Loucy (cell line): ENCODE measurements around the gene SHC1.
"Not testable (repeated sequence)": the region's sequence is repeated elsewhere in the genome, so short reads cannot be mapped to it uniquely, and the experiment has no call there.

ENCODE experiments used
- H2AFZ ChIP-seq: fragments of 200-600 bp; sonication (generic); 2 replicates; pipeline ENCODE4 v1.6.0; 2016; ENCODE audit warnings: antibody characterized with exemption, mild to moderate bottlenecking, low read length, moderate library complexity
- H3F3A ChIP-seq: fragments of 200-600 bp; 2 replicates; pipeline ENCODE4 v1.6.0; 2016; ENCODE audit warnings: antibody characterized with exemption, low read depth, mild to moderate bottlenecking
- H3K27me3 ChIP-seq: fragments of 200-600 bp; sonication (generic); 2 replicates; pipeline ENCODE4 v1.6.1; 2014; ENCODE audit warnings: low read length, mild to moderate bottlenecking; ENCODE audit not compliant: insufficient read depth, poor library complexity, severe bottlenecking
- H3K36me3 ChIP-seq: fragments of 200-600 bp; sonication (generic); 2 replicates; pipeline ENCODE4 v1.6.1; 2016; ENCODE audit warnings: low read length; ENCODE audit not compliant: insufficient read depth
- H3K4me1 ChIP-seq: fragments of 200-600 bp; sonication (generic); 2 replicates; pipeline ENCODE4 v1.5.1; 2014; ENCODE audit warnings: low read length, mild to moderate bottlenecking; ENCODE audit not compliant: insufficient read depth, poor library complexity, severe bottlenecking
- H3K4me2 ChIP-seq: fragments of 200-600 bp; sonication (generic); 2 replicates; pipeline ENCODE4 v1.6.0; 2014; ENCODE audit warnings: antibody characterized with exemption, low read length, low read depth, mild to moderate bottlenecking; ENCODE audit not compliant: poor library complexity, severe bottlenecking
- H3K4me3 ChIP-seq: fragments of 200-600 bp; sonication (generic); 2 replicates; pipeline ENCODE4 v1.5.1; 2014; ENCODE audit warnings: low read length, mild to moderate bottlenecking, mixed read lengths; ENCODE audit not compliant: poor library complexity, severe bottlenecking
- H3K79me2 ChIP-seq: fragments of 200-600 bp; sonication (generic); 2 replicates; pipeline ENCODE4 v1.6.1; 2014; ENCODE audit warnings: low read length; ENCODE audit not compliant: insufficient read depth
- H3K9ac ChIP-seq: fragments of 200-600 bp; sonication (generic); 2 replicates; pipeline ENCODE4 v1.6.0; 2014; ENCODE audit warnings: mild to moderate bottlenecking, low read depth, low read length, moderate library complexity; ENCODE audit not compliant: poor library complexity, severe bottlenecking
- H3K9me2 ChIP-seq: fragments of 200-600 bp; sonication (generic); replicated peaks from 2 replicates; pipeline ENCODE4 v1.6.1; 2016; ENCODE audit warnings: low read depth, low read length, mixed read lengths
- H3K9me3 ChIP-seq: fragments of 200-600 bp; sonication (generic); 2 replicates; pipeline ENCODE4 v1.6.1; 2014; ENCODE audit warnings: mild to moderate bottlenecking, antibody characterized with exemption, low read length, low read depth; ENCODE audit not compliant: insufficient read depth
- H4K20me1 ChIP-seq: fragments of 200-600 bp; sonication (generic); 2 replicates; pipeline ENCODE4 v1.6.0; 2014; ENCODE audit warnings: antibody characterized with exemption, low read length, mild to moderate bottlenecking; ENCODE audit not compliant: insufficient read depth, poor library complexity, severe bottlenecking
- EZH2phosphoT487 ChIP-seq: fragments of 200-600 bp; IDR thresholded peaks from 2 replicates; pipeline ENCODE4 v1.6.1; 2018; ENCODE audit warnings: antibody characterized with exemption, mild to moderate bottlenecking, moderate library complexity, borderline replicate concordance
- TF ChIP-seq, protein P1 (sequence below): fragments of 200-600 bp; sonication (generic); conservative IDR thresholded peaks from 2 replicates; pipeline ENCODE4 v1.5.1; 2014; ENCODE audit warnings: mild to moderate bottlenecking, antibody characterized with exemption, low read length

The SHC1 gene

DNA sequence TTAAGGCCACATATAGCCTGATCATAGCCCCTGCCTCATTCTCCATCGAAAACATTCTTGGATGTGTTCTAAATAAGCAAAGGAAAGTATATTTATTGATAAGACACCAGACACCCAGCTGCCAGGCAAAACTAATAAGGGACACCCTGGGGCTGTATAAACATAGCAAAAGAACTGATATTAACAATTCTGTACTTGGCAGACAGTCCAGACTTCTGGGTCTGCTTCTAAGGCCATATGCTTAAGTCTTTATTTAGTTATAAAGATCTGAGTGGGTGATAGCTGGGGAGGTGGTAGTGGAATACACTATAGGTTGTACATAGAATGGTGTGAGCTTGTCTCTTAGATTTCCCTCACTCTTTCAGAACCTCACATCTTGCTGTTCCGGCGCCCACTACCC, 7.8 kb upstream of the SHC1 start:
- H3F3A ChIP-seq, result peaks cover 12% of the 10 kb centered on the region; the same call in 1 of the 2 replicates
- H4K20me1 ChIP-seq, result peaks cover 23% of the 10 kb centered on the region
- H3K9me3 ChIP-seq, result no peaks in the 10 kb centered on the region
- TF ChIP-seq, protein P1, sequence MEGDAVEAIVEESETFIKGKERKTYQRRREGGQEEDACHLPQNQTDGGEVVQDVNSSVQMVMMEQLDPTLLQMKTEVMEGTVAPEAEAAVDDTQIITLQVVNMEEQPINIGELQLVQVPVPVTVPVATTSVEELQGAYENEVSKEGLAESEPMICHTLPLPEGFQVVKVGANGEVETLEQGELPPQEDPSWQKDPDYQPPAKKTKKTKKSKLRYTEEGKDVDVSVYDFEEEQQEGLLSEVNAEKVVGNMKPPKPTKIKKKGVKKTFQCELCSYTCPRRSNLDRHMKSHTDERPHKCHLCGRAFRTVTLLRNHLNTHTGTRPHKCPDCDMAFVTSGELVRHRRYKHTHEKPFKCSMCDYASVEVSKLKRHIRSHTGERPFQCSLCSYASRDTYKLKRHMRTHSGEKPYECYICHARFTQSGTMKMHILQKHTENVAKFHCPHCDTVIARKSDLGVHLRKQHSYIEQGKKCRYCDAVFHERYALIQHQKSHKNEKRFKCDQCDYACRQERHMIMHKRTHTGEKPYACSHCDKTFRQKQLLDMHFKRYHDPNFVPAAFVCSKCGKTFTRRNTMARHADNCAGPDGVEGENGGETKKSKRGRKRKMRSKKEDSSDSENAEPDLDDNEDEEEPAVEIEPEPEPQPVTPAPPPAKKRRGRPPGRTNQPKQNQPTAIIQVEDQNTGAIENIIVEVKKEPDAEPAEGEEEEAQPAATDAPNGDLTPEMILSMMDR, result no peak
- no peak for TF ChIP-seq EZH2phosphoT487
- H2AFZ ChIP-seq, result no peak overlapping the region
- peaks cover 27% of the 10 kb centered on the region for H3K4me1 ChIP-seq
- H3K36me3 ChIP-seq, result peaks cover 18% of the 10 kb centered on the region; the same call in 1 of the 2 replicates
- H3K4me3 ChIP-seq, result no peak overlapping the region
- peak overlapping the region; percentile 95 for H3K9ac ChIP-seq
- H3K4me2 ChIP-seq, result peak overlapping the region; percentile 89
- H3K79me2 ChIP-seq, result peaks cover 69% of the 10 kb centered on the region
- H3K9me2 ChIP-seq, result no peaks in the 10 kb centered on the region
- no peaks in the 10 kb centered on the region for H3K27me3 ChIP-seq

GRCh38 chr1:154977762-154978161, 7.2 kb upstream of the SHC1 start:
- peak overlapping the region; percentile 95 for H3K9ac ChIP-seq
- peak overlapping the region; percentile 94 for H3K4me3 ChIP-seq
- H3K36me3 ChIP-seq, result peaks cover 18% of the 10 kb centered on the region; the same call in 1 of the 2 replicates
- peaks cover 30% of the 10 kb centered on the region for H3K4me1 ChIP-seq
- H4K20me1 ChIP-seq, result peaks cover 28% of the 10 kb centered on the region
- H3K79me2 ChIP-seq, result peaks cover 73% of the 10 kb centered on the region
- not testable (repeated sequence) for H3K9me2 ChIP-seq, H2AFZ ChIP-seq, H3K9me3 ChIP-seq, H3K27me3 ChIP-seq
- H3F3A ChIP-seq, result peaks cover 12% of the 10 kb centered on the region; the same call in 1 of the 2 replicates
- H3K4me2 ChIP-seq, result peak overlapping the region; percentile 89

DNA sequence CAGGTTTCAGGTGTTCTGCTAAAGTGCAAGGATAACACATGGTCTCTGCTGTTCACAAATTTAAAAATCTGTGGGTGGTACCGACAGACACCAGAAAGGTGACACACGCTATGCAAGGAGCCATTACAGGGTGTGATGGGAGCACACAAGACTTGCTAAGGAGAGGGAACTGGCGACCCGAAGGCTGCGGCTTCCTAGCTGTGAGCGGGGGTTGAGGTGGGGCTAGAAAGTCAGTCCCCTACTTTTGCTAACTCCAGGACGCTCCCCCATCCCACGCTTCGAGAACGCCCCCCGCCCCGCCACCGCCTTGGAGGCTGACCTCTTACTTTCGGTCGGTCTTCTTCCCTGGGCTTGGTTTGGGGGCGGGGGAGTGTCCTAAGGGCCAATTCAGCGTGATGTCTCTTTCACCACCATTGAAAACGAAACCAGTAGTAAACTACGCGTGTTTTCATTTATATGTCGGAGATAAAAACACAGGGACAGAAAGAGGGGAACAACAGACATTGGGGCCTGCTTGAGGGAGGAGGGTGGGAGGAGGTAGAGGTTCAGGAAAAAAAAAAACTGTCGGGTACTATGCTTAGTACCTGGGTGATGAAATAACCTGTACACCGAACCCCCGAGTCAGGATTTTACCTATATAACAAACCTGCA, 5.0 kb upstream of the SHC1 start:
- Histone ChIP-seq H3K27me3 (no peaks in the 10 kb centered on the region), H3K9me3 (no peaks in the 10 kb centered on the region), H3K4me1 (peaks cover 39% of the 10 kb centered on the region), H2AFZ (no peak overlapping the region), H3K9ac (peak overlapping the region; percentile 95), H3K79me2 (peaks cover 72% of the 10 kb centered on the region), H3K36me3 (peaks cover 18% of the 10 kb centered on the region; the same call in 1 of the 2 replicates), H3K9me2 (no peaks in the 10 kb centered on the region), H3F3A (peaks cover 3% of the 10 kb centered on the region; the same call in 1 of the 2 replicates), H3K4me3 (peak overlapping the region; percentile 94), H4K20me1 (peaks cover 32% of the 10 kb centered on the region), H3K4me2 (peak overlapping the region; percentile 89)
- no peak for TF ChIP-seq EZH2phosphoT487
- TF ChIP-seq, protein P1, result no peak
